Measurements from ENCODE around the gene ECM1. TPM values are rescaled to one million over a fixed set of nuclear protein-coding genes. Genes with fewer than 3 reads are reported as not detected.

Gene ECM1
- polyA plus RNA-seq, 6 donors from 2014 or later = not detected

GRCh38 chr1:150552128-150552910 is 44.4 kb downstream of the ECM1 start:
- Mint-ChIP-seq H3K4me3 (peak overlapping the region in 4 of 8 donors; percentile 42 to 80 (median 60)), H3K36me3 (no peaks in the 10 kb centered on the region), H3K27me3 (peaks cover 7 to 17% (median 8%) of the 10 kb centered on the region in 3 donors), H3K27ac (peak overlapping the region in 1 of 6 donors; percentile 78), H3K9me3 (no peaks in the 10 kb centered on the region), H3K4me1 (peaks cover 25 to 31% (median 29%) of the 10 kb centered on the region in 3 donors)
- DNase-seq = no peak
- ATAC-seq (ENCODE audit: low read depth in 2 of 2) = peak; percentile 40 to 44

- no peak overlapping the region for H3K27ac Mint-ChIP-seq
These were observed 45.0 kb downstream of the ECM1 start for GRCh38 chr1:150552911-150553289.

GRCh38 chr1:150553392-150554085 is 45.6 kb downstream of the ECM1 start:
- peaks cover 25 to 28% (median 25%) of the 10 kb centered on the region in 3 donors for H3K4me1 Mint-ChIP-seq
- H3K27me3 Mint-ChIP-seq = peaks cover 5 to 17% (median 7%) of the 10 kb centered on the region in 3 donors
- ATAC-seq (ENCODE audit: low read depth in 2 of 2) (no peak), DNase-seq (no peak)
- no peaks in the 10 kb centered on the region for H3K36me3 Mint-ChIP-seq
- H3K9me3 Mint-ChIP-seq = no peaks in the 10 kb centered on the region
- no peak overlapping the region for H3K4me3 Mint-ChIP-seq
- peak overlapping the region in 1 of 6 donors; percentile 77 for H3K27ac Mint-ChIP-seq

More at GRCh38 chr1:150552911-150553289, 45.0 kb downstream of the ECM1 start:
- DNase-seq (no peak), ATAC-seq (ENCODE audit: low read depth in 2 of 2) (no peak)
- Mint-ChIP-seq H3K27me3 (peaks cover 7 to 17% (median 8%) of the 10 kb centered on the region in 3 donors), H3K9me3 (no peaks in the 10 kb centered on the region), H3K4me3 (peak overlapping the region in 1 of 8 donors; percentile 74), H3K4me1 (peaks cover 25 to 31% (median 28%) of the 10 kb centered on the region in 3 donors), H3K36me3 (no peaks in the 10 kb centered on the region)

GRCh38 chr1:150554086-150554452 is 46.2 kb downstream of the ECM1 start:
- Mint-ChIP-seq H3K4me1 (peaks cover 24 to 27% (median 25%) of the 10 kb centered on the region in 3 donors), H3K27ac (peak overlapping the region in 1 of 6 donors; percentile 77), H3K27me3 (peaks cover 4 to 17% (median 7%) of the 10 kb centered on the region in 3 donors), H3K9me3 (no peaks in the 10 kb centered on the region), H3K36me3 (no peaks in the 10 kb centered on the region), H3K4me3 (no peak overlapping the region)
- ATAC-seq (ENCODE audit: low read depth in 2 of 2) = no peak
- DNase-seq = no peak

- Mint-ChIP-seq H3K4me3 (no peak overlapping the region), H3K36me3 (no peaks in the 10 kb centered on the region), H3K27ac (peak overlapping the region in 1 of 6 donors; percentile 30), H3K9me3 (no peaks in the 10 kb centered on the region), H3K4me1 (peaks cover 26 to 29% (median 27%) of the 10 kb centered on the region in 3 donors), H3K27me3 (peaks cover 0 to 10% (median 4%) of the 10 kb centered on the region in 3 donors)
- no peak for ATAC-seq (ENCODE audit: low read depth in 2 of 2)
- DNase-seq = no peak
These were observed 47.5 kb downstream of the ECM1 start for GRCh38 chr1:150555198-150555970.

- DNase-seq (no peak), ATAC-seq (ENCODE audit: low read depth in 2 of 2) (no peak)
- H3K4me1 Mint-ChIP-seq = peaks cover 31 to 33% (median 31%) of the 10 kb centered on the region in 3 donors
- peak overlapping the region in 1 of 8 donors; percentile 12 for H3K4me3 Mint-ChIP-seq
- H3K36me3 Mint-ChIP-seq = no peaks in the 10 kb centered on the region
- H3K27ac Mint-ChIP-seq = no peak overlapping the region
- peaks cover 0 to 2% (median under 1%) of the 10 kb centered on the region in 3 donors for H3K27me3 Mint-ChIP-seq
- H3K9me3 Mint-ChIP-seq = no peaks in the 10 kb centered on the region
These were observed 48.3 kb downstream of the ECM1 start for GRCh38 chr1:150555971-150556865.

- Mint-ChIP-seq H3K36me3 (no peaks in the 10 kb centered on the region), H3K27ac (no peak overlapping the region), H3K4me3 (no peak overlapping the region), H3K27me3 (no peaks in the 10 kb centered on the region), H3K4me1 (peaks cover 24 to 32% (median 30%) of the 10 kb centered on the region in 3 donors), H3K9me3 (no peaks in the 10 kb centered on the region)
- DNase-seq (no peak), ATAC-seq (ENCODE audit: low read depth in 2 of 2) (no peak)
These were observed 49.2 kb downstream of the ECM1 start for GRCh38 chr1:150557065-150557600.

GRCh38 chr1:150557813-150558212 is 49.9 kb downstream of the ECM1 start:
- Mint-ChIP-seq H3K27me3 (no peaks in the 10 kb centered on the region), H3K27ac (peak overlapping the region in 1 of 6 donors; percentile 90), H3K36me3 (no peaks in the 10 kb centered on the region), H3K4me1 (peaks cover 25 to 32% (median 28%) of the 10 kb centered on the region in 3 donors), H3K4me3 (no peak overlapping the region), H3K9me3 (no peaks in the 10 kb centered on the region)
- ATAC-seq (ENCODE audit: low read depth in 2 of 2) = no peak
- no peak for DNase-seq

GRCh38 chr1:150558303-150558704 is 50.4 kb downstream of the ECM1 start:
- H3K36me3 Mint-ChIP-seq = no peaks in the 10 kb centered on the region
- DNase-seq = no peak
- peak overlapping the region in 1 of 8 donors; percentile 27 for H3K4me3 Mint-ChIP-seq
- H3K4me1 Mint-ChIP-seq = peaks cover 30 to 34% (median 30%) of the 10 kb centered on the region in 3 donors
- H3K27me3 Mint-ChIP-seq = no peaks in the 10 kb centered on the region
- no peak overlapping the region for H3K27ac Mint-ChIP-seq
- H3K9me3 Mint-ChIP-seq = no peaks in the 10 kb centered on the region
- ATAC-seq (ENCODE audit: low read depth in 2 of 2) = no peak

GRCh38 chr1:150558761-150559655 is 51.1 kb downstream of the ECM1 start:
- DNase-seq = no peak
- H3K4me1 Mint-ChIP-seq = peaks cover 37 to 41% (median 37%) of the 10 kb centered on the region in 3 donors
- ATAC-seq (ENCODE audit: low read depth in 2 of 2) = no peak
- H3K27ac Mint-ChIP-seq = peak overlapping the region in 1 of 6 donors; percentile 60
- no peak overlapping the region for H3K4me3 Mint-ChIP-seq
- H3K36me3 Mint-ChIP-seq = no peaks in the 10 kb centered on the region
- H3K27me3 Mint-ChIP-seq = no peaks in the 10 kb centered on the region
- no peaks in the 10 kb centered on the region for H3K9me3 Mint-ChIP-seq

- Mint-ChIP-seq H3K4me1 (peaks cover 40 to 44% (median 43%) of the 10 kb centered on the region in 3 donors), H3K36me3 (no peaks in the 10 kb centered on the region), H3K27me3 (no peaks in the 10 kb centered on the region), H3K9me3 (no peaks in the 10 kb centered on the region), H3K27ac (peak overlapping the region in 2 of 6 donors; percentile 92 to 99), H3K4me3 (peak overlapping the region in 2 of 8 donors; percentile 87 to 94)
- no peak for DNase-seq
- no peak for ATAC-seq (ENCODE audit: low read depth in 2 of 2)
These were observed 51.7 kb downstream of the ECM1 start for GRCh38 chr1:150559656-150560010.

Data from naive B cell (primary cell).